ENCODE data around the gene SCN10A.

The SCN10A gene

GRCh38 chr3:38816026-38816425, at the start of gene SCN10A:
TSS of gene SCN10A (minus strand) at chr3:38816217. CDS start at chr3:38794010, 22,207 bp downstream.
- no peak for DNase-seq

GRCh38 chr3:38853011-38853410, 37.0 kb upstream of the SCN10A start:
- no peak for DNase-seq

GRCh38 chr3:38843898-38844297, 27.9 kb upstream of the SCN10A start:
- DNase-seq: no peak

- no peak for DNase-seq
These were observed 26.4 kb upstream of the SCN10A start for GRCh38 chr3:38842266-38842965.

- no peak for DNase-seq
These were observed 25.0 kb upstream of the SCN10A start for GRCh38 chr3:38840987-38841386.

- no peak for DNase-seq
These were observed 21.3 kb upstream of the SCN10A start for GRCh38 chr3:38837358-38837757.

GRCh38 chr3:38836561-38836960, 20.5 kb upstream of the SCN10A start:
- DNase-seq: no peak

- no peak for DNase-seq
These were observed 19.9 kb upstream of the SCN10A start for GRCh38 chr3:38835939-38836338.

- no peak for DNase-seq
These were observed 18.7 kb upstream of the SCN10A start for GRCh38 chr3:38834717-38835116.

GRCh38 chr3:38834110-38834509, 18.1 kb upstream of the SCN10A start:
- DNase-seq: no peak

GRCh38 chr3:38829404-38829803, 13.4 kb upstream of the SCN10A start:
- no peak for DNase-seq

GRCh38 chr3:38828681-38829080, 12.7 kb upstream of the SCN10A start:
- DNase-seq: no peak

GRCh38 chr3:38827791-38828190, 11.8 kb upstream of the SCN10A start:
- DNase-seq: no peak

GRCh38 chr3:38826001-38826400, 10.0 kb upstream of the SCN10A start:
- no peak for DNase-seq

- DNase-seq: no peak
These were observed 8.3 kb upstream of the SCN10A start for GRCh38 chr3:38824349-38824748.

- no peak for DNase-seq
These were observed 7.7 kb upstream of the SCN10A start for GRCh38 chr3:38823722-38824121.

- DNase-seq: no peak
These were observed 7.2 kb upstream of the SCN10A start for GRCh38 chr3:38823186-38823585.

- peak; percentile 0 for DNase-seq
These were observed 4.2 kb downstream of the SCN10A start for GRCh38 chr3:38811822-38812221.

GRCh38 chr3:38805765-38806386, 10.1 kb downstream of the SCN10A start:
- DNase-seq: no peak

- no peak for DNase-seq
These were observed 11.0 kb downstream of the SCN10A start for GRCh38 chr3:38805004-38805403.

GRCh38 chr3:38800511-38800910, 15.5 kb downstream of the SCN10A start:
- no peak for DNase-seq

GRCh38 chr3:38793721-38794120, 22.3 kb downstream of the SCN10A start:
- no peak for DNase-seq

- no peak for DNase-seq
These were observed 23.0 kb downstream of the SCN10A start for GRCh38 chr3:38792983-38793382.

- no peak for DNase-seq
These were observed 33.9 kb downstream of the SCN10A start for GRCh38 chr3:38782148-38782547.

- no peak for DNase-seq
These were observed 42.5 kb downstream of the SCN10A start for GRCh38 chr3:38773528-38773927.
